GM21528 (cell line): Measurements from ENCODE around the gene PIP5K1B.

ENCODE experiments used
- ATAC-seq: cut with Tn5 transposase; IDR thresholded peaks from one replicate; pipeline ENCODE4 v1.9.1; 2021; ENCODE audit warnings: mild to moderate bottlenecking, moderate library complexity; ENCODE audit not compliant: unreplicated experiment, low FRiP score

The PIP5K1B gene

GRCh38 chr9:68895741-68896478 lies 190.9 kb downstream of the PIP5K1B start:
- peak; percentile 82 for ATAC-seq

GRCh38 chr9:68896486-68896885 lies 191.4 kb downstream of the PIP5K1B start:
- ATAC-seq, result peak; percentile 30

- no peak for ATAC-seq
Observed at GRCh38 chr9:68897577-68898145, 192.6 kb downstream of the PIP5K1B start.

GRCh38 chr9:68898781-68899439 lies 193.9 kb downstream of the PIP5K1B start:
- ATAC-seq, result no peak

- ATAC-seq, result no peak
Observed at GRCh38 chr9:68904454-68904853, 199.4 kb downstream of the PIP5K1B start.

- ATAC-seq, result no peak
Observed at GRCh38 chr9:68905129-68905528, 200.1 kb downstream of the PIP5K1B start.

GRCh38 chr9:68907910-68908309 lies 202.9 kb downstream of the PIP5K1B start:
- no peak for ATAC-seq

GRCh38 chr9:68912561-68912960 lies 207.5 kb downstream of the PIP5K1B start:
- ATAC-seq, result no peak

GRCh38 chr9:68913054-68913453 lies 208.0 kb downstream of the PIP5K1B start:
- no peak for ATAC-seq

GRCh38 chr9:68914751-68915150 lies 209.7 kb downstream of the PIP5K1B start:
- no peak for ATAC-seq

GRCh38 chr9:68919661-68920060 lies 214.6 kb downstream of the PIP5K1B start:
- peak; percentile 58 for ATAC-seq

- ATAC-seq, result no peak
Observed at GRCh38 chr9:68920921-68921320, 215.9 kb downstream of the PIP5K1B start.

- no peak for ATAC-seq
Observed at GRCh38 chr9:68923480-68923879, 218.4 kb downstream of the PIP5K1B start.

GRCh38 chr9:68925175-68925574 lies 220.1 kb downstream of the PIP5K1B start:
- ATAC-seq, result no peak

- no peak for ATAC-seq
Observed at GRCh38 chr9:68927165-68927564, 222.1 kb downstream of the PIP5K1B start.

GRCh38 chr9:68931821-68932220 lies 226.8 kb downstream of the PIP5K1B start:
- no peak for ATAC-seq

GRCh38 chr9:68932458-68932857 lies 227.4 kb downstream of the PIP5K1B start:
- no peak for ATAC-seq

GRCh38 chr9:68933434-68934328 lies 228.6 kb downstream of the PIP5K1B start:
- peak; percentile 97 for ATAC-seq

- no peak for ATAC-seq
Observed at GRCh38 chr9:68934329-68934644, 229.2 kb downstream of the PIP5K1B start.

- no peak for ATAC-seq
Observed at GRCh38 chr9:68940573-68940972, 235.5 kb downstream of the PIP5K1B start.
